LNCAP (cell line): ENCODE measurements around the gene DHRS7C.

Experiments used
- TF ChIP-seq, protein P1 (sequence below): fragments of 450-650 bp; IDR thresholded peaks from 2 replicates; pipeline ENCODE4 v1.5.1; 2017; ENCODE audit warnings: mild to moderate bottlenecking

DHRS7C gene

DNA sequence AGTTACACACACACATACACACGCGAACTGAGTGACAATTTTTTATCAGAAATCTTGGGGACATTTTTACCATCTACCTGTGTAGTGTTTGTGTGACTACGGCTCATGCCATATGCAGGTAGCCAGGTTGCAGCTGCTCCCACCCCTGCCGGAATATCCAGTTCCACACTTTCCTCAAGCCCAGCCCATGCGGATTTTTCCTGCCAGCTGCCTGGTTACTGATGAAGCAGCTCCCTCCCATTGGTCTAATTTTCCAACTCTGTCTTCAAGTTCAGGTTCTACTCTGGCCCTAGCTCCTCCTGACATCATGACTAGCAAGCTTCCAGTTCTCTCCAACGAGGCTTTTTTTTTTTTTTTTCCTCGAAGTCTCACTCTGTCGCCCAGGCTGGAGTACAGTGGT is 25.7 kb upstream of the DHRS7C start:
- TF ChIP-seq, protein P1, sequence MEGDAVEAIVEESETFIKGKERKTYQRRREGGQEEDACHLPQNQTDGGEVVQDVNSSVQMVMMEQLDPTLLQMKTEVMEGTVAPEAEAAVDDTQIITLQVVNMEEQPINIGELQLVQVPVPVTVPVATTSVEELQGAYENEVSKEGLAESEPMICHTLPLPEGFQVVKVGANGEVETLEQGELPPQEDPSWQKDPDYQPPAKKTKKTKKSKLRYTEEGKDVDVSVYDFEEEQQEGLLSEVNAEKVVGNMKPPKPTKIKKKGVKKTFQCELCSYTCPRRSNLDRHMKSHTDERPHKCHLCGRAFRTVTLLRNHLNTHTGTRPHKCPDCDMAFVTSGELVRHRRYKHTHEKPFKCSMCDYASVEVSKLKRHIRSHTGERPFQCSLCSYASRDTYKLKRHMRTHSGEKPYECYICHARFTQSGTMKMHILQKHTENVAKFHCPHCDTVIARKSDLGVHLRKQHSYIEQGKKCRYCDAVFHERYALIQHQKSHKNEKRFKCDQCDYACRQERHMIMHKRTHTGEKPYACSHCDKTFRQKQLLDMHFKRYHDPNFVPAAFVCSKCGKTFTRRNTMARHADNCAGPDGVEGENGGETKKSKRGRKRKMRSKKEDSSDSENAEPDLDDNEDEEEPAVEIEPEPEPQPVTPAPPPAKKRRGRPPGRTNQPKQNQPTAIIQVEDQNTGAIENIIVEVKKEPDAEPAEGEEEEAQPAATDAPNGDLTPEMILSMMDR: no peak

DNA sequence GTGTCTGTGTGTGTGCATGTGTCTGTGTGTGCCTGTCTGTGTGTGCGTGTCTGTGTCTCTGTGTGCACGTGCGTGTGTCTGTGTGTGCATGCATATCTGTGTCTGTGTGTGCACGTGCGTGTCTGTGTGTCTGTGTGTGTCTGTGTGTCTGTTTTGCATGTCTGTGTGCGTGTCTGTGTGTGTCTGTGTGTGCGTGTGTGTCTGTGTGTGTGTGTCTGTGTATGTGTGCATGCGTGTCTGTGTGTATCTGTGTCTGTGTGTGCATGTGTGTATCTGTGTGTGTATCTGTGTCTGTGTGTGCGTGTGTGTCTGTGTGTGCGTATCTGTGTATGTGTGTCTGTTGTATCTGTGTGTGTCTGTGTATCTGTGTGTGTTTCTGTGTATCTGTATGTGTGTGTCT is 25.1 kb upstream of the DHRS7C start:
- TF ChIP-seq, protein P1: no peak

DNA sequence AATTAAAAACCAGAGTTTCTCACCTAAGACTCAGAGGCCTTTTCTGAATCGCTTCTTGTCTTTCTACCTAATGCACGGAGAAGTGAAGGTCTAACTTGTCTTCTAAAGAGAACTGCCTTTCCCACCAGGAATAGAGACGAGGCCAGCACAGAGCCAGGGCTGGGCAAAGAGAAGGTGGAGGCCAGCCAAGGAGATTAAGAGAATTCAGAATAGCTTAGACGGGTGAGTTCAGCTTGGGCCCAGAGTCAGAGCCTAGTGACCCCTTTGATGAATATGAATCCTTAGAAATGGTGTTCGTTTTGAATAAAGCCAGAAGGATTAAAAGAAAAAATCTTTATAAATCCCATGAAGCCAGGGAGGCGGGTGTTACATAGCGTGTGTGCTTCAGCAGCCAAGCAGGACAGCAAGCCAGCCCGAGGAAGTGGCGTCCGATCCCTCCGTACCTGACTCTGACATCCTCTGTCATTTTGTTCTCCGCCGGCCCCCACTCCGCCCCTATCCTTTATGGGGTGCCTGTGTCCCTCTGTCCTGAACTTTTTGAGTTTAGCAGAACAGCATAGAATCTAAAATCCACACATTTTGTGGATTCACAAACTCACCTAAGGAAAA is 23.0 kb upstream of the DHRS7C start:
- TF ChIP-seq, protein P1: no peak

DNA sequence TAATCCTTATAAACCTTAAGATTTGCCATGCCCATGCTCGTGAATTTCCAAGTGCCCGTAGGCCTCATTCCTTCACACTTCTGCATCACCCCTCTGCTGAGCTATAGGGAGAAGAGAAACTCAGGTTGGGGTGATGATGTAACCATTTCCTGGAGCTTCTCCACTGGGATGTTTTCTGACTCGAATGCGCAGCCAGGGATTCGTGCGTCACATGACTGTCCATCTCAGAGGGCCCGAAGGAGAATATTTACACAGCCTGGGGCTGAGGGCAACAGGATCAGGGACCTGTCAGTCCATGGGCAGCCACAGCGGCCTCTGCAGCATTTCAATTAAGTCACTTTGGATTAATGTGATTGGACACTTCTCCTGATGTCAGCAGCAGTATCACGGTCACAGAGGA is 21.8 kb upstream of the DHRS7C start:
- TF ChIP-seq, protein P1: no peak

DNA sequence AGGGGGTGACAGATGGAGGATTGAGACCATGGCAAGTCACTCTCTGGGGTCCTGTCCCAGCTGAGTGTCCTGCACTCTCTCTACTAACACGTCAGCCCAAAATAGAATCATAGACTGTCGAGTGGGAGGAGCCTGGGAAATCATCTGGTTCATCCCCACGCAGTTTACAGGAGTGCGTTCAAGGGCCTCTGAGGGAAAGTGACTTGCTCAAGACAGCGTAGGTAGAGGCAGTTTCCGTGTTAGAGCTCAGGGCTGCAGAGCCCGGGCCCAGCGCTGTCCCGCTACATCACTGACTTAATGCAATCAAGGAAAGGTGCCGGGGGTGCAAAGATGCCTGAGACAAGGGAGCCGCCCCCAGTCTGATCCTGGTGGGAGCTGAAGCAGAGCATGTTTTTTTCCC is 20.1 kb upstream of the DHRS7C start:
- TF ChIP-seq, protein P1: no peak

DNA sequence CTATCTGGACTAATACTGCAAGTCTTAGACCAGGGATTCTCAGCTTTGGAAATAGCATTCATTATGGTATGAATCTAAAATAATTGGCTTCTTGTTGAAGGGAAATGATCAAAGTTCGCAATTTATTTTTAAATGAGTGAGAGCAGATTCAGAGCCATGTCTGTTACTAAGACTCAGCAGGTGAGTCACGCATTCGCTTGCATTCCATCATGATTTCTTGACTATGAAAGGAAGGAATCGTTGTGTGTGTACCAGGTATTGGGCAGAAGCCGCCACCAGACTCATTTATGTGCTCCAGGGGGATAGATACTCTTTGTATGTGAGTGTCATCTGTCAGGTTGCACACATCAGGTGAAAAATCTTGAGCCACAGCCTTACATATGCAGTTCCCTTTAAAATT is 19.7 kb upstream of the DHRS7C start:
- TF ChIP-seq, protein P1: no peak

DNA sequence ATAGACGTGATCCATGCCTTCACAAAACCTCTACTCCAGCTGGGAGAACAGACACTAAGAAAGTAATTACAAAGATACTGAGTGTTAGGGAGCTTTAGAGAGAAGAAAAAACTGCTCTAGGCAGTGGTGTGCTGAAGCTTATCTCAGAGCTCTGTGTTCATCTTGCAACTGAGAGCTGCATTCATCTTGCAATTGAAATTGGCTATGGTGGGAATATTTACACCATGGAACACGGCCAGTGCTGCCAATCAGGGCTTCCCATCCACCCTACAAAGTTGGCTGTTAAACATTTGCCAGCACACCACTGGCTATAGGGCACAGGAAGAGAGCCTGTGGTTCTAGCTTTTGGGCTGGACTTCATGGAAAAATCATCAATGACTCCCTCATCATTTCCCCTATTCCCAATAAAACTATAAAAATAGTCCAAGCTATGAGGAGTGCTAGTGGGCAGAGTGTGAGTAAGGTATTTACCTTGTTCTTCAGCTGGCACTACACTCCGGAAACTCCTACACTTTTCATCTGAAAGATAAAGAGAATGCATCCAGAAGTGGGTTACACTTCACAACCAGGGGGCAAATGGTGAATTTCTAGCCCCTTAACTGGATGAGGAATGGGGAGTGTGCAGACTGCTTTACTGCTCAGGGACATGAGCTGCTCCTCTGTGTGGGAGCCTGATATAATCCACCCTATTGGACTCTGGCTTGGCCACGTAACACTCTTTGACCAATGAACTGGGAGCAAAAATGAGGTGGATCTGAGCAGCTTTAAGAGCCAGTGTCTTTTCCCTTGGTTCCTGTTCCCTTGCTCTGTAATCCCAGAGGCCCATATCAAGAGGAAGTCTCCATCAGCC is 18.9 kb upstream of the DHRS7C start:
- TF ChIP-seq, protein P1: no peak
